HG03521 (cell line): ENCODE results near the gene GMEB2.
"Not testable (repeated sequence)": the region's sequence is repeated elsewhere in the genome, so short reads cannot be mapped to it uniquely, and the experiment has no call there.

Experiments used
- ATAC-seq: cut with Tn5 transposase; IDR thresholded peaks from one replicate; pipeline ENCODE4 v1.9.1; 2021; ENCODE audit warnings: mild to moderate bottlenecking, moderate library complexity; ENCODE audit not compliant: unreplicated experiment

Gene GMEB2

GRCh38 chr20:63639093-63639975 lies 12.4 kb upstream of the GMEB2 start:
- no peak for ATAC-seq

DNA sequence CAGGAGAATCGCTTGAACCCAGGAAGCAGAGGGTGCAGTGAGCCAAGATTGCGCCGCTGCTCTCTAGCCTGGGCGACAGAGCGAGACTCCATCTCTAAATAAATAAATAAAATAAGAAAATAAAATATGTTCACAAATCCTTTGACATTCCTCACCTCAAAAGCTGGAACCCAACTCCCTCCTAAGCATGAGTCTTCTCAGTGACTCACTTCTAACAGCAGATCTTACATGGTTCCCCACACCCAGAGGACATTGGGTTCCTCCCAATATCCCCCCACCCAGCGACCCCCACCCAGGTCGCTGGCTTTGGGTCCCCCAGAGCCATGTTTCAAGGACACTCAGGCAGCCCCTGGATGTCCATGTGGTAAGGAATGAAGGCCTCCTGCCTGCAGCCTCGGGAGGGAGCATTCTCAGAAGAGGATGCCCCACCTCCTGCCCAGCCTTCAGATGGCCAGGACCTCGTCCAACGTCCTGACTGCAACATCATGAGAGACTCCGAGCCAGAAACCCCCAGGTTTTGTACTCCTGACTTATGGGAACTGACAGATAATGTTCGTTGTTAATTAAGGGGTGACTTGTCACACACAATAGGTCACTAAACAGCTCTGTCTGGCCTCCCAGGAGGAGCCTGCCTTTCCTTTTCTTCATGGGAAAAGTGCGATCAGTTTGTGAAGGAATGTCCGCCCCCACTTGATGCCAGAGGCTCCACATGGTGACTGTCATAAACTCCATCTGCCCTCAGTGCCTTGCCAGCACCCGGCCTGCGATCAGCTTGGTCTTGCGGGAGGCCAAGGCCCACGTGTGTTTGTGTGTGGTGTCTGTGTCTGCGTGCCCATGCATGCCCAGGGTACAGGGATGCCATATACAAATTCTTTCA lies 10.1 kb upstream of the GMEB2 start:
- ATAC-seq, result no peak

- ATAC-seq, result no peak
Observed at GRCh38 chr20:63635431-63636141, 8.7 kb upstream of the GMEB2 start.

- ATAC-seq, result no peak
Observed at GRCh38 chr20:63633732-63634131, 6.8 kb upstream of the GMEB2 start.

DNA sequence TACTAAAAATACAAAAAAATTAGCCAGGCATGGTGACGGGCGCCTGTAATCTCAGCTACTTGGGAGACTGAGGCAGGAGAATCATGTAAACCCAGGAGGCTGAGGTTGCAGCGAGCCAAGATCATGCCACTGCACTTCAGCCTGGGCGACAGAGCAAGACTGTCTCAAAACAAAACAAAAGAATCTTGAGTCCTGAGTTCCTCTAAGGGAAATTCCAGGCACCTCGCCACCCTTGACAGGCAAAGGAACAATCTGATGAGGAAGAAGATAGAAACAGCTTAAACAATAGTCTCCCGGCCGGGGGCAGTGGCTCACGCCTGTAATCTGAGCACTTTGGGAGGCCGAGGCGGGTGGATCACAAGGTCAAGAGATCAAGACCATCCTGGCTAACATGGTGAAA lies 4.5 kb upstream of the GMEB2 start:
- not testable (repeated sequence) for ATAC-seq

DNA sequence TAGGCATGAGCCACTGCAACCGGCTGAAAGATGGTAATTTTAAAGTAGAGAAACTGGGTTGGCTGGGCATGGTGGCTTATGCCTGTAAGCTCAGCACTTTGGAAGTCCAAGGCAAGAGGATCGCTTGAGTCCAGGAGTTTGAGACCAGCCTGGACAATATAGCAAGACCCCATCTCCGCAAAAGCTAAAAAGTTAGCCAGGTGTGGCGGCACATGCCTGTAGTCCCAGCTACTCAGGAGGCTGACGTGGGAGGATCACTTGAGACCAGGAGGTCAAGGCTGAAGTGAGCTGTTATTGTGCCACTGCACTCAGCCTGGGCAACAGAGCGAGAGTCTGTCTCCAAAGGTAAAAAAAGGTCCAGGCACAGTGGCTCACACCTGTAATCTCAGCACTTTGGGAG lies 4.1 kb upstream of the GMEB2 start:
- ATAC-seq, result not testable (repeated sequence)

DNA sequence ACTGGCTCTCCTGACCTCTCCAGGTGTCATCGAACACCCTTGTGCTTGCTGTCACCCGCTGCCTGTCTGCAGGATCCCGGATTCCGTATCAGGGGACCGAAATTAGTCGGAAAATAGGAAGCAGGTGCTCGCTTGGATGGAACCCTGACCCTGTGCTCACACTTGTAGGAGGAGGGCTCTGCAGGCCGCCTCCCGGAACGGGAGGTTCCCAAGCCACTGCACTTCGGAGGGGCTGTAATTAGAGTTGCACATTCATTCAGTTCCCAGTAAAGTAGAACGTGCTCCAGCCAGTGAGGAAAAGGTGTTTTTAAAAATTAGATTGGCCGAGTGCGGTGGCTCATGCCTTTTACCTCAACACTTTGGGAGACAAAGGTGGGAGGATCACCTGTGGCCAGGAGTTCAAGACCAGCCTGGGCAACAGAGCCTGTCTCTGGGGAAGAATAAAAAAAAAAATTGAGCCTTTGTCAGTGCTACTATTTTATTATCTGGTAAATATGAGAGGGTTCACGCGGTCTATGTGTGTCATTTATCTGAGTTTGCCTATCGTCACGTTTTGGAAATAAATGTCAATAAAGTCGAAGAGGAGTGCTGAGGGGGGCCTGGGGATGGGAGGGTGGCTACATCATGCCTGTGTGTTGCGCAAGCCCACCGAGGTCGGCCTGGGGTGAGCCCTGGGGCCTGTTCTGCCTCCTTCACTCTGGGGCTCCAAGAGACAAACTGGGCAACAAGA lies 1.5 kb upstream of the GMEB2 start:
- ATAC-seq, result no peak

DNA sequence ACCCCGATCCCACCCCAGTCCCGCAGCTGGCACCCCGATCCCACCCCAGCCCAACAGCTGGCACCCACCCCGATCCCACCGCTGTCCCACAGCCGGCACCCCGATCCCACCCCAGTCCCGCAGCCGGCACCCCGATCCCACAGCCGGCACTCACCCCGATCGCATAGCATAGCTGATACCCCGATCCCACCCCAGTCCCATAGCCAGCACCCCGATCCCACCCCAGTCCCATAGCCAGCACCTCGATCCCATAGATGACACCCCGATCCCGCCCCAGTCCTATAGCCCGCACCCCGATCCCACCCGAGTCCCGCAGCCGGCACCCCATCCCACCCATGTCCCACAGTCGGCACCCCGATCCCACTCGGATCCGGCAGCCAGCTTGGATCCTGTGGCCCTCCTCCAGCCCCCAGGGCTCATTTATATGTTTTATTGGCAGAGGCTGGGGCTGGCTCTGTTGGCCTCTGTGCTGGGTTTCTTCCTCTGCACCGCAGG lies 897 bp upstream of the GMEB2 start:
- ATAC-seq, result no peak

DNA sequence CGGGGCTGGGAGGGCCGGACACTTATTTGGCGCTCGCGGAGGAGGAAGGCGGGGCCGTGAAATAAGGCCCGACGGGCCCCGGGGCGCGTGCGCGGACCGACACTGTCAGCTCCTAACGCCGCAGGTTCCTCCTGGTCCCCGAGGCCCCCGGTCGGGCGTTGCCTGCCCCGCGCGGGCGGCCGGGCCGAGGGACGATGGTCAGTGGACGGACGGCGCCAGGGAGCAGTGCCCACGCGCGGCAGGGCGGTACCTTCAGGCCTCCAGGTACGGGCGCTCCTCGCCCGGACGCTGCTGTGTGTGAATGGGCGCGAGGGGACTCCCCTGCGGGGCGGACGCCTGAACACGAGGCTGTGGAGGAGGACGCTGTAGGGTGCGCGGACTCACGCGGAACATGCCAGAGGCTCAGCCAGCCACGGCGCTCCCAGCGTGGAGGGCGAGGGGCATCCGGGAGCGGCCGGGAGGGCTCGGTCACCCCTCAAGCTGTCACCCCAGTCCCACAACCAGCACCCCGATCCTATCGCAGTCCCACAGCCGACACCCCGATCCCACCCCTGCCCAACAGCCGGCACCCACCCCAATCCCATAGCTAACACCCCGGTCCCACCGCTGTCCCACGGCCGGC lies 339 bp upstream of the GMEB2 start:
- peak; percentile 76 for ATAC-seq

DNA sequence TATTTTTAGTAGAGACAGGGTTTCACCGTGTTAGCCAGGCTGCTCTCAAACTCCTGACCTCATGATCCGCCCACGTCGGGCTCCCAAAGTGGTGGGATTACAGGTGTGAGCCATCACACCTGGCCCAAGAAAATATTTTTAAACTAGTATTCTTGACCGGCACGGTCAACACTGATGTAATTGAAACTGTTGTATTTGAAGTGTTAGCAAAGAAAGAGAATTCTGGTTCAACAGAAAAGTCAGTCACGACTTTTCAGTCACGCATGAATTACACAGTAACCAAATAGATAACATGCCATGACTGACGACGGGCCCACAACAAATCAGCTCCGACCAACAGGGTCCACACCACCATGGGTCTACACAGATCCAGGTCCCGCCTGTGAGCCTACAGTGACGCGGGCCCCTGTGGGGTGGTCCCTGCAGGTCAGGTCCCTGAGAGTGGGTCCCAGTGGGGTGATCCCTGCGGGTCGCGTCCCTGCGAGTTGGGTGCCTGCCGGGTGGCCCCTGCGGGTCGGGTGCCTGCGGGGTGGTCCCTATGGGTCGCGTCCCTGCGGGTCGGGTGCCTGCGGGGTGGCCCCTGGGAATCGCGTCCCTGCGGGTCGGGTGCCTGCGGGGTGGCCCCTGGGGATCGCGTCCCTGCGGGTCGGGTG lies 1.0 kb downstream of the GMEB2 start:
- ATAC-seq, result no peak

DNA sequence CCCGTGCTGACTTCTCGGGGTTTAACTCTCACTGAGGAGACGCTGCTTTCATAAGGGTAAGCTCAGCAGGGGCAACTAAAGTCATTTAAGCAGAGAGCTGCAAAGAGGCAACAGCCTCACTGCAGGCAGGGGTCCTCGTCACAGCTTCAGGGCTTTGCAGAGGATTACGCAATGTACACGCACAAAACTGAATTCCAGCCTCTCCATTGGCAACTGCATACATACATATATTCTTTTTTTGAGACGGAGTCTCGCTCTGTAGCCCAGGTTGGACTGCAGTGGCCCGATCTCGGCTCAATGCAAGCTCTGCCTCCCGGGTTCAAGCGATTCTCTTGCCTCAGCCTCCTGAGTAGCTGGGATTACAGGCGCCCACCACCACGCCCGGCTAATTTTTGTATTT lies 2.4 kb downstream of the GMEB2 start:
- no peak for ATAC-seq

- no peak for ATAC-seq
Observed at GRCh38 chr20:63622732-63623131, 4.2 kb downstream of the GMEB2 start.

- no peak for ATAC-seq
Observed at GRCh38 chr20:63622096-63622495, 4.8 kb downstream of the GMEB2 start.

DNA sequence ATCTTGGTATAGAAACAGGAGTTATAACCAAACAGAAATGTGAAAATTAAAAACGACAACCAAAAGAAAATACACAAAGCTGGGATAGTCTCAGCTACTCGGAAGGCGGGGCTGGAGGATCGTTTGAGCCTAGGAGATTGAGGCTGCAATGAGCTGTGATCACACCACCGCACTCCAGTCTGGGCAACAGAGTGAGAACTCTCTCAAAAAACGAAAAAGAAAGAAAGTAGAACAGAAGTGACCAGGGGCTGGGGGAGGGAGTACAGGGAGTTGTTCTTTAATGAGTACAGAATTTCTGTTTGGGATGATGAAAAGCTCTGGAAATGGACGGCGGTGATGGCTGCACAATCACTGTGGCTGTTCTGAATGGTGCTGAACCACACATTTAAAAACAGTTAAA lies 5.9 kb downstream of the GMEB2 start:
- ATAC-seq, result no peak

- ATAC-seq, result no peak
Observed at GRCh38 chr20:63619505-63619904, 7.4 kb downstream of the GMEB2 start.

DNA sequence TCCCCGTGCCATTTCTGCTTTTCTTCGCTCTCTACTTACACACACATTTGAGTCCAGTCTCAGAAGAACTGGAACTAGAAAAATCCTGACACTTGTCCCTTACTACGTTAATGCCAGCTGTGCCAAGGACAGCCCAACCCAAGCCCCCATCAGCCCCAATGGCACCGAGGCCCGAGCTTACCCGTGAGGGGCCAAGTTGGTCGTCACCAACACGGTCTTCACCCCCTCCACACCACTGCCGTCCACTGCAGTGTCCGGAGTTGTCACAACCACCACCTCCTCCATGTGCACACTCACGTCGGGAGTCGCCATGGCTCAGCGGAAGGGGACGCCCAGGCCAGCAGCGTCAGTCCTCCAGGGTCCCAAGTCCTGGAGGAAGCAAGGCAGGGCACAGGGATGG lies 7.8 kb downstream of the GMEB2 start:
- no peak for ATAC-seq

DNA sequence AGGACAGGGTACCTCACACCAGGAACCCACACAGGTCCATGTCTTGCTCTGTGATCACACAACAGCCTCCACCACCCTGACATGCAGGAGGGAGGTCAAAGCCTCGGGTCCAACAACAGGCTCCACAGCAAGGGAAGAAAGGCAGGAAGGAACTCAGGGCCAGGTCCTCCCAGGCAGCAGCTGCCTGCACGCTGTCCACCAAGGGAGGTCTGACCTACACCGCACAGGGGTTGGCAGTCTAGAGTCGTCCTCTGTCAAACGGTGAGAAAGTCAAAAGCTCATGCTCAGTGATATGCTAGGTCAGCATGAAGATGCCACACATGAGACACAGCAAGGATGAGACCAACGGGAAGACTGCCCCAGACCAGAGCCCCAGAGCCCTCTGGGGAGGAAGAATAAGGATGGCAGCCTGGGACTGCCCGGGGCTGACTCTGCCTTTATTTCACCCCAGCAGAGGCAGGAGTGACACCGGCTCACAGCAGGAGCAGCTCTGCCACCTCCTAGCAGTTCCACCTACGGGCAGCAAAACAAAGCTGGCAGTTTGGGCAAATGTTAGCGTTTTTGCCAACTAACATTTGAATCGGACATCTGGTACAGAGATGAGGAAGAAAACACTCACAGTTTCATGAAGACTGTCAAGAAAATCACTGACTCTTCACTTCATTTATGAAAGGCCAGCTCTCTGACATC lies 8.5 kb downstream of the GMEB2 start:
- no peak for ATAC-seq

GRCh38 chr20:63617876-63618265 lies 9.0 kb downstream of the GMEB2 start:
- no peak for ATAC-seq
